Cardiac muscle cell (in vitro differentiated cells and primary cell): Measurements from ENCODE around the gene POU6F2. TPM values are rescaled to one million over a fixed set of nuclear protein-coding genes. Genes with fewer than 3 reads are reported as not detected.

Experiments
- DNase-seq, 2 donors: peaks; one replicate each; pipeline versions ENCODE4 v3.0.0 to v3.0.0-alpha.2; 2010 to 2017; ENCODE audit warnings: low read depth in 1 of 2, low spot score in 1 of 2
- H3K27ac ChIP-seq: fragments of 200-600 bp; sonication (generic); 2 replicates; pipeline ENCODE4 v1.5.1; 2016
- H3K27me3 ChIP-seq: fragments of 200-600 bp; sonication (generic); 2 replicates; pipeline ENCODE4 v1.6.0; 2016; ENCODE audit warnings: control low read depth
- H3K36me3 ChIP-seq: fragments of 200-600 bp; sonication (generic); 2 replicates; pipeline ENCODE4 v1.5.1; 2016; ENCODE audit warnings: control low read depth
- H3K4me1 ChIP-seq: fragments of 200-600 bp; sonication (generic); 2 replicates; pipeline ENCODE4 v1.8.1; 2017; ENCODE audit warnings: low read depth, mild to moderate bottlenecking, mixed run types
- H3K4me3 ChIP-seq: fragments of 200-600 bp; sonication (generic); 2 replicates; pipeline ENCODE4 v1.5.1; 2016; ENCODE audit warnings: mild to moderate bottlenecking
- H3K9me3 ChIP-seq: fragments of 200-600 bp; sonication (generic); 2 replicates; pipeline ENCODE4 v1.5.1; 2017; ENCODE audit warnings: low read depth, mild to moderate bottlenecking, control low read depth
- CTCF ChIP-seq: IDR thresholded peaks from 2 replicates; pipeline ENCODE4 v1.5.1; 2012; ENCODE audit warnings: low read depth, mild to moderate bottlenecking, low read length
- polyA plus RNA-seq: library from polyadenylated mRNA; unstranded; fragments of >200 nt; fragmentation: Nextera tagmentation; extraction: Ambion mirVana; gene quantifications from 2 replicates; pipeline ENCODE4 v1.2.1, GENCODE V29; 2016
- total RNA-seq: library from RNA; depleted of rRNA; stranded (reverse); fragments of >200 nt; gene quantifications from 2 replicates; pipeline ENCODE4 v1.2.3, GENCODE V29; 2016

POU6F2 gene
- total and polyA plus RNA-seq, 2 experiments from 2014 or later, result 1.7 to 3.6 TPM

GRCh38 chr7:39461263-39461820 lies 483.6 kb downstream of the POU6F2 start:
- Histone ChIP-seq H3K27ac (no peak overlapping the region), H3K4me1 (no peaks in the 10 kb centered on the region), H3K36me3 (no peaks in the 10 kb centered on the region), H3K9me3 (no peaks in the 10 kb centered on the region), H3K4me3 (no peak overlapping the region), H3K27me3 (no peaks in the 10 kb centered on the region)
- no peak for TF ChIP-seq CTCF
- peak in 1 of 2 donors; percentile 6 for DNase-seq

- Histone ChIP-seq H3K27me3 (no peaks in the 10 kb centered on the region), H3K27ac (no peak overlapping the region), H3K4me3 (no peak overlapping the region), H3K9me3 (no peaks in the 10 kb centered on the region), H3K4me1 (no peaks in the 10 kb centered on the region), H3K36me3 (no peaks in the 10 kb centered on the region)
- no peak for DNase-seq
- no peak for TF ChIP-seq CTCF
Measured at GRCh38 chr7:39463252-39463651, 485.5 kb downstream of the POU6F2 start.

GRCh38 chr7:39464350-39465054 lies 486.8 kb downstream of the POU6F2 start:
- Histone ChIP-seq H3K4me1 (no peaks in the 10 kb centered on the region), H3K36me3 (no peaks in the 10 kb centered on the region), H3K4me3 (no peak overlapping the region), H3K27ac (no peak overlapping the region), H3K27me3 (no peaks in the 10 kb centered on the region), H3K9me3 (no peaks in the 10 kb centered on the region)
- no peak for TF ChIP-seq CTCF
- DNase-seq, result no peak

GRCh38 chr7:39465055-39465929 lies 487.6 kb downstream of the POU6F2 start:
- H3K27ac ChIP-seq, result no peak overlapping the region
- H3K4me3 ChIP-seq, result no peak overlapping the region
- H3K36me3 ChIP-seq, result no peaks in the 10 kb centered on the region
- H3K9me3 ChIP-seq, result no peaks in the 10 kb centered on the region
- TF ChIP-seq CTCF, result peak; percentile 81
- no peaks in the 10 kb centered on the region for H3K27me3 ChIP-seq
- DNase-seq, result peak; percentile 75 to 78
- no peaks in the 10 kb centered on the region for H3K4me1 ChIP-seq

- Histone ChIP-seq H3K4me1 (no peaks in the 10 kb centered on the region), H3K27me3 (no peaks in the 10 kb centered on the region), H3K9me3 (no peaks in the 10 kb centered on the region), H3K4me3 (no peak overlapping the region), H3K27ac (no peak overlapping the region), H3K36me3 (no peaks in the 10 kb centered on the region)
- no peak for TF ChIP-seq CTCF
- no peak for DNase-seq
Measured at GRCh38 chr7:39468261-39468660, 490.6 kb downstream of the POU6F2 start.
